C4-2B (cell line): ENCODE measurements around the gene IRF5.

Source experiments
- CTCF ChIP-seq: fragments of 450-650 bp; conservative IDR thresholded peaks from 2 replicates; pipeline ENCODE4 v1.5.1; 2017; ENCODE audit warnings: mild to moderate bottlenecking
- ZFX ChIP-seq: fragments of 450-650 bp; IDR thresholded peaks from 2 replicates; pipeline ENCODE4 v1.6.1; 2017

GRCh38 chr7:128974241-128974934, 36.7 kb downstream of the IRF5 start:
- TF ChIP-seq CTCF = no peak
- TF ChIP-seq ZFX = no peak
